IMR-90 (cell line): ENCODE results near the gene ZFYVE28. TPM values are rescaled to one million over a fixed set of nuclear protein-coding genes. Genes with fewer than 3 reads are reported as not detected.

Experiments
- ATAC-seq: fragments of 200-7000 bp; cut with Tn5 transposase; 2 replicates; pipeline ENCODE4 v1.9.1; 2020; ENCODE audit warnings: low read depth, mild to moderate bottlenecking, moderate library complexity
- BruUV-seq: library from RNA; stranded (reverse); fragments of 400-500 nt; replicated peaks from 2 replicates; lab custom pipeline; 2021; lab: Mats Ljungman, UMichigan
- CTCF ChIA-PET: fragments of 300-600 bp; formaldehyde crosslinking; extraction: SDS; loops from one replicate; lab custom pipeline; 2021; ENCODE audit warnings: antibody characterized with exemption; lab: Yijun Ruan, JAX
- POLR2A ChIA-PET: fragments of 300-600 bp; sonication (Branson Sonifier 250); formaldehyde crosslinking; loops from one replicate; lab custom pipeline; 2022; ENCODE audit warnings: antibody characterized with exemption; ENCODE audit not compliant: unreplicated experiment; lab: Charles Lee
- DNase-seq: peaks from one replicate; pipeline ENCODE4 v3.0.0; 2013
- H2AFZ ChIP-seq: replicated peaks from 2 replicates; pipeline ENCODE3; 2013; ENCODE audit warnings: low read length, mild to moderate bottlenecking; ENCODE audit not compliant: poor library complexity
- H2AK5ac ChIP-seq: 2 replicates; pipeline ENCODE4 v1.6.1; 2013; ENCODE audit warnings: low read depth, low read length, inconsistent platforms
- H2AK9ac ChIP-seq: replicated peaks from 2 replicates; pipeline ENCODE3; 2013; ENCODE audit warnings: mild to moderate bottlenecking, low read depth, low read length, moderate library complexity; ENCODE audit not compliant: poor library complexity
- H2BK120ac ChIP-seq: 2 replicates; pipeline ENCODE4 v1.6.1; 2013; ENCODE audit warnings: low read depth, low read length, inconsistent platforms
- H2BK15ac ChIP-seq: 3 replicates; pipeline ENCODE4 v1.6.1; 2013; ENCODE audit warnings: low read depth, low read length, inconsistent platforms
- H2BK20ac ChIP-seq: 2 replicates; pipeline ENCODE4 v1.6.1; 2013; ENCODE audit warnings: low read depth, mild to moderate bottlenecking, inconsistent platforms, low read length, moderate library complexity
- H2BK5ac ChIP-seq: 2 replicates; pipeline ENCODE4 v1.6.1; 2013; ENCODE audit warnings: mild to moderate bottlenecking, low read depth, low read length, inconsistent platforms; ENCODE audit not compliant: poor library complexity, severe bottlenecking
- H3K14ac ChIP-seq: replicated peaks from 2 replicates; pipeline ENCODE4 v1.6.1; 2013; ENCODE audit warnings: low read depth, low read length, inconsistent platforms
- H3K18ac ChIP-seq: 2 replicates; pipeline ENCODE4 v1.6.1; 2013; ENCODE audit warnings: low read depth, low read length, control low read depth
- H3K23ac ChIP-seq: 2 replicates; pipeline ENCODE4 v1.6.1; 2013; ENCODE audit warnings: low read depth, low read length, inconsistent platforms
- H3K27ac ChIP-seq: 2 replicates; pipeline ENCODE4 v1.5.1; 2013; ENCODE audit warnings: mild to moderate bottlenecking, control low read depth, low read length; ENCODE audit not compliant: insufficient read depth
- H3K27me3 ChIP-seq: 2 replicates; pipeline ENCODE4 v1.6.1; 2013; ENCODE audit warnings: low read length; ENCODE audit not compliant: control insufficient read depth, insufficient read depth
- H3K36me3 ChIP-seq: 2 replicates; pipeline ENCODE4 v1.6.1; 2013; ENCODE audit warnings: low read length, mixed read lengths; ENCODE audit not compliant: control insufficient read depth, insufficient read depth
- H3K4ac ChIP-seq: 2 replicates; pipeline ENCODE4 v1.6.1; 2013; ENCODE audit warnings: low read depth, low read length, inconsistent platforms
- H3K4me1 ChIP-seq: 2 replicates; pipeline ENCODE4 v1.6.1; 2013; ENCODE audit warnings: low read length, mixed read lengths; ENCODE audit not compliant: control insufficient read depth, insufficient read depth
- H3K4me2 ChIP-seq: 2 replicates; pipeline ENCODE4 v1.6.1; 2013; ENCODE audit warnings: low read depth, mild to moderate bottlenecking, control low read depth, low read length, moderate library complexity
- H3K4me3 ChIP-seq: 2 replicates; pipeline ENCODE4 v1.5.1; 2013; ENCODE audit warnings: low read depth, mild to moderate bottlenecking, control low read depth, low read length, moderate library complexity; ENCODE audit not compliant: insufficient read depth
- H3K56ac ChIP-seq: 2 replicates; pipeline ENCODE4 v1.6.1; 2013; ENCODE audit warnings: low read length, inconsistent platforms; ENCODE audit not compliant: insufficient read depth; ENCODE audit errors: extremely low read depth
- H3K79me1 ChIP-seq, 2 experiments: 2 replicates each; pipeline ENCODE4 v1.6.1; 2013; ENCODE audit warnings: low read length in 2 of 2, inconsistent platforms in 1 of 2, low read depth in 1 of 2
- H3K9ac ChIP-seq: 2 replicates; pipeline ENCODE4 v1.6.1; 2013; ENCODE audit warnings: low read depth, low read length, control low read depth
- H3K9me1 ChIP-seq: 2 replicates; pipeline ENCODE4 v1.6.1; 2013; ENCODE audit warnings: low read length, inconsistent platforms; ENCODE audit not compliant: insufficient read depth
- H3K9me3 ChIP-seq: 2 replicates; pipeline ENCODE4 v1.6.1; 2013; ENCODE audit warnings: low read length; ENCODE audit not compliant: control insufficient read depth, insufficient read depth
- H4K20me1 ChIP-seq: 2 replicates; pipeline ENCODE4 v1.6.1; 2013; ENCODE audit warnings: low read length, inconsistent platforms; ENCODE audit not compliant: insufficient read depth
- H4K5ac ChIP-seq: 2 replicates; pipeline ENCODE4 v1.6.1; 2013; ENCODE audit warnings: mild to moderate bottlenecking, low read depth, low read length, control low read depth
- H4K8ac ChIP-seq, 2 experiments: 2 replicates each; pipeline ENCODE4 v1.6.1; 2013; ENCODE audit warnings: low read depth in 2 of 2, low read length in 2 of 2, control low read depth in 1 of 2, inconsistent platforms in 1 of 2
- H4K91ac ChIP-seq: 2 replicates; pipeline ENCODE4 v1.6.1; 2013; ENCODE audit warnings: low read depth, low read length, inconsistent platforms; ENCODE audit not compliant: insufficient read depth
- BHLHE40 ChIP-seq: fragments of 150-350 bp; IDR thresholded peaks from 2 replicates; pipeline ENCODE4 v1.6.1; 2016; ENCODE audit warnings: mild to moderate bottlenecking, low read depth, low read length
- CEBPB ChIP-seq: IDR thresholded peaks from 2 replicates; pipeline ENCODE4 v1.6.1; 2012; ENCODE audit warnings: low read depth, low read length, improper control_type of control experiment
- CHD1 ChIP-seq: IDR thresholded peaks from 2 replicates; pipeline ENCODE4 v1.6.1; 2012; ENCODE audit warnings: low read depth, low read length, improper control_type of control experiment
- FOS ChIP-seq: fragments of 150-350 bp; IDR thresholded peaks from 2 replicates; pipeline ENCODE4 v1.6.1; 2016; ENCODE audit warnings: low read depth, low read length
- MAFK ChIP-seq: IDR thresholded peaks from 2 replicates; pipeline ENCODE4 v1.6.1; 2012; ENCODE audit warnings: low read depth, low read length, improper control_type of control experiment
- MAZ ChIP-seq: IDR thresholded peaks from 2 replicates; pipeline ENCODE4 v1.6.1; 2012; ENCODE audit warnings: low read depth, mild to moderate bottlenecking, low read length, improper control_type of control experiment, moderate library complexity, borderline replicate concordance
- MXI1 ChIP-seq: IDR thresholded peaks from 2 replicates; pipeline ENCODE4 v1.6.1; 2012; ENCODE audit warnings: low read depth, mild to moderate bottlenecking, low read length, moderate library complexity, borderline replicate concordance
- NFE2L2 ChIP-seq: fragments of 150-350 bp; IDR thresholded peaks from 2 replicates; pipeline ENCODE4 v1.6.1; 2016; ENCODE audit warnings: low read depth, mild to moderate bottlenecking, low read length
- POLR2A ChIP-seq: IDR thresholded peaks from 2 replicates; pipeline ENCODE4 v1.6.1; 2012; ENCODE audit warnings: mild to moderate bottlenecking, low read depth, low read length
- RAD21 ChIP-seq: IDR thresholded peaks from 2 replicates; pipeline ENCODE4 v1.6.1; 2012; ENCODE audit warnings: low read length, improper control_type of control experiment
- RCOR1 ChIP-seq: IDR thresholded peaks from 2 replicates; pipeline ENCODE4 v1.6.1; 2012; ENCODE audit warnings: mild to moderate bottlenecking, low read length, improper control_type of control experiment; ENCODE audit not compliant: insufficient replicate concordance
- RFX5 ChIP-seq: IDR thresholded peaks from 2 replicates; pipeline ENCODE4 v1.8.0; 2012; ENCODE audit warnings: low read depth, mild to moderate bottlenecking, low read length, moderate library complexity
- SMC3 ChIP-seq: fragments of 150-350 bp; IDR thresholded peaks from 2 replicates; pipeline ENCODE4 v1.6.1; 2016; ENCODE audit warnings: low read depth, mild to moderate bottlenecking, antibody characterized with exemption, low read length, moderate library complexity
- WGBS, 2 experiments: methylation state at CpG; one replicate each; pipeline versions ENCODE4 v1.1.5 to v1.1.7; 2013; ENCODE audit warnings: missing lambda C conversion rate in 2 of 2; ENCODE audit not compliant: insufficient read length in 1 of 2; ENCODE audit errors: extremely low coverage in 2 of 2; 5-methylcytosine and 5-hydroxymethylcytosine counted together
- dilution Hi-C: fragments of 300-500 bp; cut with HindIII; formaldehyde crosslinking; loops from one replicate; pipeline ENCODE4 v1.14.3; 2018; ENCODE audit warnings: low sequenced_read_pairs; ENCODE audit not compliant: unreplicated experiment
- in situ Hi-C: fragments of 300-500 bp; cut with MboI; formaldehyde crosslinking; loops from 3 replicates; pipeline ENCODE4 v1.14.3; 2019; ENCODE audit warnings: low sequenced_read_pairs, inconsistent platforms, mixed read lengths
- intact Hi-C: fragments of 100-400 bp; cut with micrococcal nuclease; formaldehyde crosslinking; loops from 2 replicates; pipeline ENCODE4 v1.10.0; 2022
- polyA plus RNA-seq, 3 experiments: library from polyadenylated mRNA; depleted of rRNA; stranded (reverse); fragments of >200 nt; gene quantifications; 2 replicates each; pipeline ENCODE4 v1.2.3, GENCODE V29; 2012; ENCODE audit warnings: low replicate concordance in 1 of 3
- total RNA-seq: library from RNA; depleted of rRNA; stranded (reverse); fragments of >200 nt; gene quantifications from 2 replicates; pipeline ENCODE4 v1.2.3, GENCODE V29; 2012
- TF ChIP-seq, protein P1 (sequence below): fragments of 150-350 bp; IDR thresholded peaks from 2 replicates; pipeline ENCODE4 v1.6.1; 2016; ENCODE audit warnings: low read depth, mild to moderate bottlenecking, low read length, moderate library complexity, borderline replicate concordance
- TF ChIP-seq, protein P2 (sequence below): conservative IDR thresholded peaks from 2 replicates; pipeline ENCODE4 v1.5.1; 2012; ENCODE audit warnings: mild to moderate bottlenecking, low read depth, low read length, improper control_type of control experiment
- TF ChIP-seq, protein P3 (sequence below): fragments of 150-350 bp; IDR thresholded peaks from 2 replicates; pipeline ENCODE4 v1.6.1; 2017; ENCODE audit warnings: mild to moderate bottlenecking, antibody characterized with exemption, low read length, low read depth

Gene ZFYVE28
- total and polyA plus RNA-seq, 2 of the 4 experiments (the other 2 are of a cell fraction), result 0.36 to 1.2 TPM

DNA sequence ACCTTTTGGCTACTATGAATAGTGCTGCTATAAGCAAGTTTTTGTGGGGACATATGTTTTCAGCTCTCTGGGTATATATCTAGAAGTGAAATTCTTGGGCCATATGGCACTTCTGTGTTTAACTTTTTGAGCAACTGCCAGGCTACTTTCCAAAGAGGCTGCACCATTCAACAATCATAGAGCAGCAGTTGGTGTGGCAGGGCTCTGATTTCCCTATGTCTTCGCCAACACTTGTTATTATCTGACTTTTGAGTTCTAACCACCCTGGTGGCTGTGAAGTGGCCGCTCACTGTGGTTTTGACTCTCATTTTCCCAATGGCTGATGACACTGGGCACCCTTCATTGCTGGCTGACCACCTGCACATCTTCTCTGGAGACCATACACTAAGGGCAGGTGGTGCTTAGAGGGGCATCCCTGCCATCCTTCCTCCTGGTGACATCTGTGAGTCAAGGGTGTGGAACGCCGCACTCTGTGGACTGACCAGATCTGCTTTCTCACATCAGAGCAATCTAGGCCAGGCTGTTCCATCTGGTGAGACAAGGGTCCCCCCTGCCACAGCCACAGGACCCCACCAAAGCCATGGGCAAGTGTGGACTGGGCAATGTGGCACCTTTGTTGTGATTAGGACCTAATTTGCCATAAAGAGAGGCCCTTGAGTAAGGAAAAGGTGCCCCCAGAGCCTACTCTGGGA is 49.6 kb downstream of the ZFYVE28 start:
- Histone ChIP-seq H3K4me1 (no peaks in the 10 kb centered on the region), H3K4me3 (no peak overlapping the region), H3K14ac (no peak overlapping the region), H3K9me3 (peaks cover 9% of the 10 kb centered on the region; the same call in 1 of the 2 replicates), H2BK120ac (no peak overlapping the region), H2BK20ac (no peak overlapping the region), H3K9ac (no peak overlapping the region), H3K56ac (no peak overlapping the region), H3K9me1 (no peaks in the 10 kb centered on the region), H3K4me2 (no peak overlapping the region), H3K36me3 (no peaks in the 10 kb centered on the region), H4K5ac (no peak overlapping the region), H4K91ac (no peak overlapping the region), H3K27ac (no peak overlapping the region), H3K18ac (no peak overlapping the region), H3K27me3 (peaks cover 32% of the 10 kb centered on the region), H2BK5ac (no peak overlapping the region), H2AFZ (no peak overlapping the region), H2BK15ac (no peak overlapping the region), H2AK9ac (no peak overlapping the region), H2AK5ac (no peak overlapping the region), H3K23ac (no peak overlapping the region), H4K20me1 (no peaks in the 10 kb centered on the region), H3K4ac (no peak overlapping the region), H4K8ac (no peak overlapping the region), H3K79me1 (no peaks in the 10 kb centered on the region)
- dilution Hi-C loops, result no loop called here
- no CpG with 5 or more reads among the region's 4 CpGs for WGBS, 2 experiments
- TF ChIP-seq CEBPB (no peak), MXI1 (no peak), NFE2L2 (no peak), RAD21 (no peak), BHLHE40 (no peak), FOS (no peak), MAZ (no peak), RCOR1 (no peak), SMC3 (no peak), CHD1 (no peak), RFX5 (no peak), POLR2A (no peak), MAFK (no peak)
- TF ChIP-seq, protein P1, sequence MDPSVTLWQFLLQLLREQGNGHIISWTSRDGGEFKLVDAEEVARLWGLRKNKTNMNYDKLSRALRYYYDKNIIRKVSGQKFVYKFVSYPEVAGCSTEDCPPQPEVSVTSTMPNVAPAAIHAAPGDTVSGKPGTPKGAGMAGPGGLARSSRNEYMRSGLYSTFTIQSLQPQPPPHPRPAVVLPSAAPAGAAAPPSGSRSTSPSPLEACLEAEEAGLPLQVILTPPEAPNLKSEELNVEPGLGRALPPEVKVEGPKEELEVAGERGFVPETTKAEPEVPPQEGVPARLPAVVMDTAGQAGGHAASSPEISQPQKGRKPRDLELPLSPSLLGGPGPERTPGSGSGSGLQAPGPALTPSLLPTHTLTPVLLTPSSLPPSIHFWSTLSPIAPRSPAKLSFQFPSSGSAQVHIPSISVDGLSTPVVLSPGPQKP, result no peak
- TF ChIP-seq, protein P2, sequence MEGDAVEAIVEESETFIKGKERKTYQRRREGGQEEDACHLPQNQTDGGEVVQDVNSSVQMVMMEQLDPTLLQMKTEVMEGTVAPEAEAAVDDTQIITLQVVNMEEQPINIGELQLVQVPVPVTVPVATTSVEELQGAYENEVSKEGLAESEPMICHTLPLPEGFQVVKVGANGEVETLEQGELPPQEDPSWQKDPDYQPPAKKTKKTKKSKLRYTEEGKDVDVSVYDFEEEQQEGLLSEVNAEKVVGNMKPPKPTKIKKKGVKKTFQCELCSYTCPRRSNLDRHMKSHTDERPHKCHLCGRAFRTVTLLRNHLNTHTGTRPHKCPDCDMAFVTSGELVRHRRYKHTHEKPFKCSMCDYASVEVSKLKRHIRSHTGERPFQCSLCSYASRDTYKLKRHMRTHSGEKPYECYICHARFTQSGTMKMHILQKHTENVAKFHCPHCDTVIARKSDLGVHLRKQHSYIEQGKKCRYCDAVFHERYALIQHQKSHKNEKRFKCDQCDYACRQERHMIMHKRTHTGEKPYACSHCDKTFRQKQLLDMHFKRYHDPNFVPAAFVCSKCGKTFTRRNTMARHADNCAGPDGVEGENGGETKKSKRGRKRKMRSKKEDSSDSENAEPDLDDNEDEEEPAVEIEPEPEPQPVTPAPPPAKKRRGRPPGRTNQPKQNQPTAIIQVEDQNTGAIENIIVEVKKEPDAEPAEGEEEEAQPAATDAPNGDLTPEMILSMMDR, result no peak
- TF ChIP-seq, protein P3, sequence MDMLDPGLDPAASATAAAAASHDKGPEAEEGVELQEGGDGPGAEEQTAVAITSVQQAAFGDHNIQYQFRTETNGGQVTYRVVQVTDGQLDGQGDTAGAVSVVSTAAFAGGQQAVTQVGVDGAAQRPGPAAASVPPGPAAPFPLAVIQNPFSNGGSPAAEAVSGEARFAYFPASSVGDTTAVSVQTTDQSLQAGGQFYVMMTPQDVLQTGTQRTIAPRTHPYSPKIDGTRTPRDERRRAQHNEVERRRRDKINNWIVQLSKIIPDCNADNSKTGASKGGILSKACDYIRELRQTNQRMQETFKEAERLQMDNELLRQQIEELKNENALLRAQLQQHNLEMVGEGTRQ, result no peak
- CTCF ChIA-PET, result interaction anchor here (0.9 kb wide), 1 partner anchor 11 kb away, joined by 3 read pairs; no protein-coding TSS in a partner anchor
- in situ Hi-C loops, result no loop called here
- DNase-seq, result no peak
- no peak for ATAC-seq
- no TSS peak for BruUV-seq
- intact Hi-C loops, result no loop called here
- POLR2A ChIA-PET, result no interaction called here
